NCI-H2196 treated with DMSO at 0.1 percent for 48 hours (cell line): ENCODE results near the gene PPTC7.
A peak's percentile ranks its signal among the peaks of the same experiment; 100 is the strongest.
"Not testable (repeated sequence)": the region's sequence is repeated elsewhere in the genome, so short reads cannot be mapped to it uniquely, and the experiment has no call there.

Experiments used
- DNase-seq: peaks from one replicate; lab custom pipeline; 2025; ENCODE audit not compliant: unreplicated experiment; lab: John Stamatoyannopoulos, UW

The PPTC7 gene

GRCh38 chr12:110583137-110584059 lies at the start of gene PPTC7:
Gene PPTC7, minus strand, starts transcription at chr12:110583318. Its CDS starts 287 bp downstream, at chr12:110583031.
- peak; percentile 91 for DNase-seq

- DNase-seq, result no peak
Measured at GRCh38 chr12:110627500-110628195, 44.5 kb upstream of the PPTC7 start.

- DNase-seq, result no peak
Measured at GRCh38 chr12:110622582-110622981, 39.5 kb upstream of the PPTC7 start.

GRCh38 chr12:110619534-110619953 lies 36.4 kb upstream of the PPTC7 start:
- DNase-seq, result no peak

- no peak for DNase-seq
Measured at GRCh38 chr12:110616471-110617115, 33.5 kb upstream of the PPTC7 start.

- DNase-seq, result no peak
Measured at GRCh38 chr12:110615171-110615570, 32.1 kb upstream of the PPTC7 start.

GRCh38 chr12:110613771-110614684 lies 30.9 kb upstream of the PPTC7 start, which contains the start of gene TCTN1:
Gene TCTN1, plus strand, starts transcription at chr12:110614129. Its CDS starts 54 bp downstream, at chr12:110614183.
- peak; percentile 95 for DNase-seq

GRCh38 chr12:110613071-110613770 lies 30.1 kb upstream of the PPTC7 start:
- no peak for DNase-seq

GRCh38 chr12:110606253-110606611 lies 23.1 kb upstream of the PPTC7 start:
- no peak for DNase-seq

GRCh38 chr12:110602085-110602814 lies 19.1 kb upstream of the PPTC7 start:
- DNase-seq, result peak; percentile 47

- DNase-seq, result peak; percentile 30
Measured at GRCh38 chr12:110600254-110600653, 17.1 kb upstream of the PPTC7 start.

GRCh38 chr12:110599334-110599733 lies 16.2 kb upstream of the PPTC7 start:
- DNase-seq, result no peak

- no peak for DNase-seq
Measured at GRCh38 chr12:110597885-110598284, 14.8 kb upstream of the PPTC7 start.

GRCh38 chr12:110592919-110593318 lies 9.8 kb upstream of the PPTC7 start:
- not testable (repeated sequence) for DNase-seq

- DNase-seq, result no peak
Measured at GRCh38 chr12:110592078-110592477, 9.0 kb upstream of the PPTC7 start.

GRCh38 chr12:110591451-110592051 lies 8.4 kb upstream of the PPTC7 start:
- no peak for DNase-seq

- DNase-seq, result no peak
Measured at GRCh38 chr12:110590806-110591326, 7.7 kb upstream of the PPTC7 start.

- DNase-seq, result no peak
Measured at GRCh38 chr12:110590059-110590458, 6.9 kb upstream of the PPTC7 start.
